HG03457 (cell line): ENCODE measurements around the gene FBLN1.
"Not testable (repeated sequence)": the region's sequence is repeated elsewhere in the genome, so short reads cannot be mapped to it uniquely, and the experiment has no call there.

Experiments used
- ATAC-seq: cut with Tn5 transposase; IDR thresholded peaks from one replicate; pipeline ENCODE4 v1.9.1; 2021; ENCODE audit warnings: moderate number of reproducible peaks; ENCODE audit not compliant: unreplicated experiment

FBLN1 gene

GRCh38 chr22:45600790-45601730 is 98.4 kb downstream of the FBLN1 start:
- no peak for ATAC-seq

GRCh38 chr22:45602004-45602733 is 99.5 kb downstream of the FBLN1 start:
- no peak for ATAC-seq

GRCh38 chr22:45602824-45603595 is 100.3 kb downstream of the FBLN1 start:
- no peak for ATAC-seq

GRCh38 chr22:45603619-45604018 is 100.9 kb downstream of the FBLN1 start:
- ATAC-seq, result no peak

- ATAC-seq, result not testable (repeated sequence)
Observed at GRCh38 chr22:45608045-45608444, 105.4 kb downstream of the FBLN1 start.

GRCh38 chr22:45608763-45609180 is 106.1 kb downstream of the FBLN1 start:
- ATAC-seq, result no peak

GRCh38 chr22:45612451-45612901 is 109.8 kb downstream of the FBLN1 start:
- no peak for ATAC-seq

- no peak for ATAC-seq
Observed at GRCh38 chr22:45612940-45613339, 110.3 kb downstream of the FBLN1 start.

- ATAC-seq, result no peak
Observed at GRCh38 chr22:45615364-45615763, 112.7 kb downstream of the FBLN1 start.

- no peak for ATAC-seq
Observed at GRCh38 chr22:45616432-45616831, 113.7 kb downstream of the FBLN1 start.

- ATAC-seq, result no peak
Observed at GRCh38 chr22:45617948-45618347, 115.3 kb downstream of the FBLN1 start.

- no peak for ATAC-seq
Observed at GRCh38 chr22:45620706-45621105, 118.0 kb downstream of the FBLN1 start.

- no peak for ATAC-seq
Observed at GRCh38 chr22:45621836-45622600, 119.3 kb downstream of the FBLN1 start.

GRCh38 chr22:45623464-45624145 is 120.9 kb downstream of the FBLN1 start:
- not testable (repeated sequence) for ATAC-seq

- no peak for ATAC-seq
Observed at GRCh38 chr22:45626198-45626651, 123.5 kb downstream of the FBLN1 start.

- ATAC-seq, result no peak
Observed at GRCh38 chr22:45627489-45628233, 125.0 kb downstream of the FBLN1 start.

GRCh38 chr22:45628515-45628914 is 125.8 kb downstream of the FBLN1 start:
- ATAC-seq, result no peak

- ATAC-seq, result no peak
Observed at GRCh38 chr22:45629469-45630089, 126.9 kb downstream of the FBLN1 start.
